Activated T-cell treated with anti-CD3 and anti-CD28 coated beads, Interleukin-2, amount 50 U/mL, for 72 hours (primary cell): ENCODE measurements around the gene GPR55. TPM values are rescaled to one million over a fixed set of nuclear protein-coding genes. Genes with fewer than 3 reads are reported as not detected.

Source experiments
- ATAC-seq, 2 donors: fragments of 150-1000 bp; cut with Tn5 transposase; replicated peaks in 1 of 2; 2 replicates each; pipeline ENCODE4 v1.10.0; 2021; ENCODE audit warnings: moderate library complexity in 2 of 2, mild to moderate bottlenecking in 1 of 2
- DNase-seq, 2 donors: peaks; one replicate each; pipeline ENCODE4 v3.0.0; 2021 to 2022; ENCODE audit warnings: mixed read lengths in 1 of 2
- H3K27ac Mint-ChIP-seq: one replicate; pipeline ENCODE4 v1.8.0; 2022; ENCODE audit warnings: mild to moderate bottlenecking, moderate library complexity, mixed read lengths
- H3K27me3 Mint-ChIP-seq: one replicate; pipeline ENCODE4 v1.8.0; 2022; ENCODE audit warnings: low read depth, mixed read lengths
- H3K36me3 Mint-ChIP-seq, 2 donors: one replicate each; pipeline ENCODE4 v1.8.0; 2022; ENCODE audit warnings: mixed read lengths in 2 of 2, mild to moderate bottlenecking in 1 of 2; ENCODE audit not compliant: insufficient read depth in 2 of 2
- H3K4me1 Mint-ChIP-seq: one replicate; pipeline ENCODE4 v1.8.0; 2022; ENCODE audit warnings: low read depth, mixed read lengths
- H3K4me3 Mint-ChIP-seq, 2 donors: one replicate each; pipeline ENCODE4 v1.8.0; 2022; ENCODE audit warnings: mild to moderate bottlenecking in 2 of 2, mixed read lengths in 2 of 2, moderate library complexity in 2 of 2
- H3K9me3 Mint-ChIP-seq, 2 donors: one replicate each; pipeline ENCODE4 v1.8.0; 2022; ENCODE audit warnings: mixed read lengths in 2 of 2
- total RNA-seq, 2 donors: library from RNA; stranded (reverse); gene quantifications; one replicate each; pipeline ENCODE4 v1.2.3, GENCODE V29; 2022

The GPR55 gene
- total RNA-seq, 2 donors from 2014 or later = 6.8 to 9.8 TPM

- no peak for DNase-seq
These were observed 3.8 kb upstream of the GPR55 start for GRCh38 chr2:230928701-230929380.

GRCh38 chr2:230927711-230928341, 2.8 kb upstream of the GPR55 start:
- H3K36me3 Mint-ChIP-seq = no peaks in the 10 kb centered on the region
- H3K27ac Mint-ChIP-seq = peak overlapping the region; percentile 14
- H3K4me1 Mint-ChIP-seq = peaks cover 61% of the 10 kb centered on the region
- no peak overlapping the region for H3K4me3 Mint-ChIP-seq
- ATAC-seq (no peak), DNase-seq (no peak)
- H3K9me3 Mint-ChIP-seq = no peaks in the 10 kb centered on the region
- peaks cover 28% of the 10 kb centered on the region for H3K27me3 Mint-ChIP-seq

More at GRCh38 chr2:230928701-230929380, 3.8 kb upstream of the GPR55 start:
- Mint-ChIP-seq H3K36me3 (no peaks in the 10 kb centered on the region), H3K9me3 (no peaks in the 10 kb centered on the region), H3K27me3 (peaks cover 20% of the 10 kb centered on the region), H3K4me3 (no peak overlapping the region), H3K4me1 (peaks cover 53% of the 10 kb centered on the region), H3K27ac (no peak overlapping the region)
- no peak for ATAC-seq

- H3K27ac Mint-ChIP-seq = no peak overlapping the region
- H3K27me3 Mint-ChIP-seq = peaks cover 23% of the 10 kb centered on the region
- DNase-seq (peak; percentile 64 to 76), ATAC-seq (peak; percentile 62 to 64)
- peaks cover 62% of the 10 kb centered on the region for H3K4me1 Mint-ChIP-seq
- H3K4me3 Mint-ChIP-seq = peak overlapping the region; percentile 85 to 94
- no peaks in the 10 kb centered on the region for H3K9me3 Mint-ChIP-seq
- no peaks in the 10 kb centered on the region for H3K36me3 Mint-ChIP-seq
These were observed 1.1 kb upstream of the GPR55 start for GRCh38 chr2:230925879-230926765.

- peaks cover 23% of the 10 kb centered on the region for H3K27me3 Mint-ChIP-seq
- H3K4me1 Mint-ChIP-seq = peaks cover 69% of the 10 kb centered on the region
- H3K9me3 Mint-ChIP-seq = no peaks in the 10 kb centered on the region
- no peaks in the 10 kb centered on the region for H3K36me3 Mint-ChIP-seq
- peak overlapping the region; percentile 85 to 94 for H3K4me3 Mint-ChIP-seq
- H3K27ac Mint-ChIP-seq = peak overlapping the region; percentile 92
- ATAC-seq (peak; percentile 25 to 31), DNase-seq (peak in 1 of 2 donors; percentile 50)
These were observed 419 bp upstream of the GPR55 start for GRCh38 chr2:230925443-230925878.

- ATAC-seq = peak; percentile 0 to 4
- Mint-ChIP-seq H3K27ac (no peak overlapping the region), H3K4me3 (peak overlapping the region; percentile 85 to 94), H3K9me3 (no peaks in the 10 kb centered on the region), H3K36me3 (no peaks in the 10 kb centered on the region), H3K27me3 (peaks cover 17% of the 10 kb centered on the region), H3K4me1 (peaks cover 79% of the 10 kb centered on the region)
- no peak for DNase-seq
These were observed 961 bp downstream of the GPR55 start for GRCh38 chr2:230924092-230924469.

- DNase-seq = no peak
- H3K4me1 Mint-ChIP-seq = peaks cover 88% of the 10 kb centered on the region
- ATAC-seq = no peak
- H3K9me3 Mint-ChIP-seq = no peaks in the 10 kb centered on the region
- H3K27me3 Mint-ChIP-seq = peaks cover 14% of the 10 kb centered on the region
- H3K4me3 Mint-ChIP-seq = peak overlapping the region; percentile 85 to 94
- H3K36me3 Mint-ChIP-seq = peaks cover 0 to under 1% of the 10 kb centered on the region in 2 donors
- H3K27ac Mint-ChIP-seq = peak overlapping the region; percentile 5
These were observed 1.9 kb downstream of the GPR55 start for GRCh38 chr2:230922951-230923717.

- peaks cover 19% of the 10 kb centered on the region for H3K27me3 Mint-ChIP-seq
- DNase-seq = no peak
- H3K4me3 Mint-ChIP-seq = peak overlapping the region; percentile 42 to 82
- ATAC-seq = no peak
- H3K36me3 Mint-ChIP-seq = peaks cover 0 to 2% of the 10 kb centered on the region in 2 donors
- H3K4me1 Mint-ChIP-seq = peaks cover 86% of the 10 kb centered on the region
- H3K27ac Mint-ChIP-seq = no peak overlapping the region
- no peaks in the 10 kb centered on the region for H3K9me3 Mint-ChIP-seq
These were observed 3.0 kb downstream of the GPR55 start for GRCh38 chr2:230921806-230922595.

- DNase-seq (no peak), ATAC-seq (no peak)
- Mint-ChIP-seq H3K4me3 (peak overlapping the region; percentile 42 to 82), H3K9me3 (no peaks in the 10 kb centered on the region), H3K4me1 (peaks cover 87% of the 10 kb centered on the region), H3K36me3 (peaks cover 0 to 2% of the 10 kb centered on the region in 2 donors), H3K27ac (peak overlapping the region; percentile 73), H3K27me3 (peaks cover 25% of the 10 kb centered on the region)
These were observed 4.9 kb downstream of the GPR55 start for GRCh38 chr2:230920167-230920566.

GRCh38 chr2:230919681-230920080, 5.4 kb downstream of the GPR55 start:
- Mint-ChIP-seq H3K27ac (peak overlapping the region; percentile 73), H3K36me3 (peaks cover 0 to 2% of the 10 kb centered on the region in 2 donors), H3K4me3 (peak overlapping the region; percentile 42 to 82), H3K27me3 (peaks cover 28% of the 10 kb centered on the region), H3K4me1 (peaks cover 87% of the 10 kb centered on the region), H3K9me3 (no peaks in the 10 kb centered on the region)
- ATAC-seq (peak; percentile 20 to 26), DNase-seq (no peak)

- peaks cover 85% of the 10 kb centered on the region for H3K4me1 Mint-ChIP-seq
- DNase-seq (no peak), ATAC-seq (peak; percentile 5 to 38)
- H3K4me3 Mint-ChIP-seq = peak overlapping the region; percentile 42 to 82
- no peaks in the 10 kb centered on the region for H3K9me3 Mint-ChIP-seq
- peak overlapping the region; percentile 73 for H3K27ac Mint-ChIP-seq
- peaks cover 0 to 2% of the 10 kb centered on the region in 2 donors for H3K36me3 Mint-ChIP-seq
- H3K27me3 Mint-ChIP-seq = peaks cover 32% of the 10 kb centered on the region
These were observed 5.8 kb downstream of the GPR55 start for GRCh38 chr2:230919240-230919639.

- DNase-seq = no peak
- no peak for ATAC-seq
- H3K9me3 Mint-ChIP-seq = no peaks in the 10 kb centered on the region
- H3K4me1 Mint-ChIP-seq = peaks cover 75% of the 10 kb centered on the region
- peak overlapping the region; percentile 33 to 62 for H3K4me3 Mint-ChIP-seq
- peaks cover 0 to 2% of the 10 kb centered on the region in 2 donors for H3K36me3 Mint-ChIP-seq
- peak overlapping the region; percentile 85 for H3K27ac Mint-ChIP-seq
- H3K27me3 Mint-ChIP-seq = peaks cover 36% of the 10 kb centered on the region
These were observed 8.8 kb downstream of the GPR55 start for GRCh38 chr2:230916218-230916617.

- H3K4me3 Mint-ChIP-seq = peak overlapping the region in 1 of 2 donors; percentile 23
- H3K4me1 Mint-ChIP-seq = peaks cover 75% of the 10 kb centered on the region
- H3K27me3 Mint-ChIP-seq = peaks cover 42% of the 10 kb centered on the region
- DNase-seq (no peak), ATAC-seq (no peak)
- peaks cover 2% of the 10 kb centered on the region in 2 donors for H3K36me3 Mint-ChIP-seq
- H3K9me3 Mint-ChIP-seq = no peaks in the 10 kb centered on the region
- peak overlapping the region; percentile 2 for H3K27ac Mint-ChIP-seq
These were observed 9.7 kb downstream of the GPR55 start for GRCh38 chr2:230915319-230915718.
